Memory B cell (primary cell): Measurements from ENCODE around the gene MRPL58.
"Not testable (repeated sequence)": the region's sequence is repeated elsewhere in the genome, so short reads cannot be mapped to it uniquely, and the experiment has no call there.

Source experiments
- ATAC-seq: fragments of 150-1000 bp; cut with Tn5 transposase; 2 replicates; pipeline ENCODE4 v1.10.0; 2021; ENCODE audit warnings: low read depth, mild to moderate bottlenecking, moderate library complexity
- DNase-seq, 2 donors: peaks; one replicate each; pipeline ENCODE4 v3.0.0; 2022; ENCODE audit warnings: low spot score in 2 of 2
- H3K27ac Mint-ChIP-seq: one replicate; pipeline ENCODE4 v1.8.0; 2022; ENCODE audit warnings: mild to moderate bottlenecking, moderate library complexity, mixed read lengths
- H3K27me3 Mint-ChIP-seq: one replicate; pipeline ENCODE4 v1.8.0; 2022; ENCODE audit warnings: mixed read lengths
- H3K36me3 Mint-ChIP-seq: one replicate; pipeline ENCODE4 v1.8.0; 2022; ENCODE audit warnings: mild to moderate bottlenecking, mixed read lengths
- H3K4me1 Mint-ChIP-seq: one replicate; pipeline ENCODE4 v1.8.0; 2022; ENCODE audit warnings: mixed read lengths
- H3K4me3 Mint-ChIP-seq: one replicate; pipeline ENCODE4 v1.8.0; 2022; ENCODE audit warnings: mild to moderate bottlenecking, moderate library complexity, mixed read lengths
- H3K9me3 Mint-ChIP-seq: one replicate; pipeline ENCODE4 v1.8.0; 2022; ENCODE audit warnings: mixed read lengths

Gene MRPL58

GRCh38 chr17:75012346-75013091, at the start of gene MRPL58:
Gene MRPL58, plus strand, starts transcription at chr17:75012670. Its CDS starts 17 bp downstream, at chr17:75012687.
- Mint-ChIP-seq H3K36me3 (peaks cover 12% of the 10 kb centered on the region), H3K27me3 (peaks cover 4% of the 10 kb centered on the region), H3K4me1 (peaks cover 22% of the 10 kb centered on the region), H3K27ac (peak within 1 kb of the TSS; percentile 89), H3K4me3 (peak within 1 kb of the TSS; percentile 91), H3K9me3 (no peaks in the 10 kb centered on the region)
- DNase-seq: peak; percentile 76 to 78
- peak; percentile 96 for ATAC-seq

DNA sequence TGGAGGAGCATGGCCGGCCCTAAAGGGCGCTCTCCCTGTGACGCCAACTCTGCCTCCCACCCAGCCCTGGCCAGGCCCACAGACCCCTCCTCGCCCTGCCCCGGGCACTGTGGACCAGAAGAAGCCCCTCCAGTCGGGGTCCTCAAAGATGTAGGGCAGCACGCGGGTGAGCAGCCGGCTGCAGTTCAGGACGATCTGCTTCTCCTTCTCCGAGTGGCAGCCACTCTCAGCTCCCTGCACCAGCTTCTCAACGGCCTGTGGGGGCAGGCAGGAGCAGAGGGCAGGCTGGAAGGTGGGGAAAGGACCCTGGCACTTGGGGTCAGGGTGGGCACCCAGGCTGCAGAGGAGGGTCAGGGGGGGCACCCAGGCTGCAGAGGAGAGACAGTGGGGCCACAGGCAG, 48.8 kb upstream of the MRPL58 start:
- no peak overlapping the region for H3K4me3 Mint-ChIP-seq
- no peak for DNase-seq
- H3K4me1 Mint-ChIP-seq: peaks cover 11% of the 10 kb centered on the region
- no peaks in the 10 kb centered on the region for H3K9me3 Mint-ChIP-seq
- H3K36me3 Mint-ChIP-seq: no peaks in the 10 kb centered on the region
- H3K27ac Mint-ChIP-seq: no peak overlapping the region
- no peak for ATAC-seq
- H3K27me3 Mint-ChIP-seq: peaks cover 8% of the 10 kb centered on the region

GRCh38 chr17:74964246-74964761, 48.2 kb upstream of the MRPL58 start:
- no peak for ATAC-seq
- Mint-ChIP-seq H3K27ac (no peak overlapping the region), H3K4me3 (no peak overlapping the region), H3K27me3 (peaks cover 8% of the 10 kb centered on the region), H3K4me1 (peaks cover 11% of the 10 kb centered on the region), H3K36me3 (no peaks in the 10 kb centered on the region), H3K9me3 (no peaks in the 10 kb centered on the region)
- no peak for DNase-seq

GRCh38 chr17:74964988-74965622, 47.4 kb upstream of the MRPL58 start:
- DNase-seq: no peak
- Mint-ChIP-seq H3K4me3 (no peak overlapping the region), H3K9me3 (no peaks in the 10 kb centered on the region), H3K27me3 (peaks cover 6% of the 10 kb centered on the region), H3K36me3 (no peaks in the 10 kb centered on the region), H3K27ac (no peak overlapping the region), H3K4me1 (peaks cover 11% of the 10 kb centered on the region)
- no peak for ATAC-seq

GRCh38 chr17:74968361-74968780, 44.1 kb upstream of the MRPL58 start:
- DNase-seq (no peak), ATAC-seq (no peak)
- H3K36me3 Mint-ChIP-seq: no peaks in the 10 kb centered on the region
- H3K4me1 Mint-ChIP-seq: peaks cover 10% of the 10 kb centered on the region
- peaks cover 8% of the 10 kb centered on the region for H3K27me3 Mint-ChIP-seq
- H3K4me3 Mint-ChIP-seq: no peak overlapping the region
- no peaks in the 10 kb centered on the region for H3K9me3 Mint-ChIP-seq
- no peak overlapping the region for H3K27ac Mint-ChIP-seq

DNA sequence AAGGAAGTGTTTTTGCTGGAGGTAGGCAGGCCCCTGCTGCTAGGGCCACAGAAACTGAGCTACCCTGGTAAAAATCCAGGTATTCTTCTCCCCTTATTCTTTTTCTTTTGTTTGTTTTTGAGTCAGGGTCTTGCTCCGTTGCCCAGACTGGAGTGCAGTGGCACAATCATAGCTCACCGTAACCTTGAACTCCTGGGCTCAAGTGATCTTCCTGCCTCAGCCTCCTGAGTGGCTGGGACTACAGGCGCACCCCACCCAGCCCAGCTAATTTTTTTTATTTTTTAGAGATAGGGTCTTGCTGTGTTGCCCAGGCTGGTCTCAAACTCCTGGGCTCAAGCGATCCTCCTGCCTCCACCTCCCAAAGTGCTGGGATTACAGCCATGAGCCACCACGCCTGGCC, 43.0 kb upstream of the MRPL58 start:
- not testable (repeated sequence) for H3K36me3 Mint-ChIP-seq, DNase-seq, H3K4me3 Mint-ChIP-seq, ATAC-seq, H3K9me3 Mint-ChIP-seq, H3K4me1 Mint-ChIP-seq, H3K27ac Mint-ChIP-seq
- H3K27me3 Mint-ChIP-seq: peaks cover 10% of the 10 kb centered on the region

GRCh38 chr17:74970395-74970794, 42.1 kb upstream of the MRPL58 start:
- DNase-seq (no peak), ATAC-seq (no peak)
- Mint-ChIP-seq H3K36me3 (no peaks in the 10 kb centered on the region), H3K4me3 (no peak overlapping the region), H3K27ac (no peak overlapping the region), H3K9me3 (no peaks in the 10 kb centered on the region), H3K27me3 (peaks cover 8% of the 10 kb centered on the region), H3K4me1 (peaks cover 6% of the 10 kb centered on the region)

- no peak for ATAC-seq
- H3K4me1 Mint-ChIP-seq: peaks cover 6% of the 10 kb centered on the region
- no peaks in the 10 kb centered on the region for H3K9me3 Mint-ChIP-seq
- no peaks in the 10 kb centered on the region for H3K36me3 Mint-ChIP-seq
- no peak for DNase-seq
- H3K27ac Mint-ChIP-seq: no peak overlapping the region
- peak overlapping the region; percentile 70 for H3K4me3 Mint-ChIP-seq
- peaks cover 10% of the 10 kb centered on the region for H3K27me3 Mint-ChIP-seq
These were observed 41.2 kb upstream of the MRPL58 start for GRCh38 chr17:74971069-74971841.

DNA sequence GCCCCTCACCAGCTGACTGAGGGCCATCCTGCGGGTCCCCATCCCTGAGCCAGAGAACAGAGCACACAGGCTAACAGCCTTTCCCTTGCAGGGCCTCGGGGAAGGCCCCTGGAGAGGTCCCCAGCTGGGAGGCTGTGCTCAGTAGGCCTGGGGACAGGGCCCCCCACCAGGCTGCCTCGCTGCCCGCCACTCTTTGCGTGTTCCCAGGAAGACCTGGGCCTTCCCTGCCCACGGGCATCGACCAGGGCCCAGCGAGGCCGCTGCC, 40.7 kb upstream of the MRPL58 start:
- Mint-ChIP-seq H3K4me3 (peak overlapping the region; percentile 70), H3K4me1 (peaks cover 6% of the 10 kb centered on the region), H3K27ac (no peak overlapping the region), H3K9me3 (no peaks in the 10 kb centered on the region), H3K36me3 (no peaks in the 10 kb centered on the region), H3K27me3 (peaks cover 12% of the 10 kb centered on the region)
- DNase-seq: no peak
- no peak for ATAC-seq

- ATAC-seq (peak; percentile 83), DNase-seq (peak; percentile 61 to 72)
- Mint-ChIP-seq H3K4me3 (peak within 1 kb of the TSS; percentile 82), H3K4me1 (peaks cover 6% of the 10 kb centered on the region), H3K36me3 (no peaks in the 10 kb centered on the region), H3K9me3 (no peaks in the 10 kb centered on the region), H3K27ac (peak within 1 kb of the TSS; percentile 9), H3K27me3 (peaks cover 13% of the 10 kb centered on the region)
These were observed 40.1 kb upstream of the MRPL58 start, which contains the start of gene HID1 for GRCh38 chr17:74972107-74972972. Gene HID1, minus strand, starts transcription at chr17:74972759. Its CDS starts 103 bp downstream, at chr17:74972656.

DNA sequence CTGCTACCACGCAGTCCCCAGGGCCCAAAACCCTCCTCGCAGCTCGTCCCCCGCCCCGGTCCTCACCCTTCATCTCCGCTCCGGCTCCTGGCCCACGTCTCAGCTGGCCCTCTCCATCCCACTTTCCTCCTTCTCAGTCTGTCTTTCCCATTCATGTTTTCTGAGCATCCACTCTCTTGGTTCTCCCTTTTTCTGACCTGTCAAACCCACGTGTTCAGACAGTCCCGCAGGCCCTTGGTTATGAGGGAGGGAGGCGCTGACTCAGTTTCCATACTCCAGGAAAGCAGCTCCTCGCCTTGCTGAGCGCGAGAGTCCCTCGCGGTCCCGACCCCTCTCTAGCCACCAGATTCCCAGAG, 39.5 kb upstream of the MRPL58 start:
- H3K27me3 Mint-ChIP-seq: peaks cover 16% of the 10 kb centered on the region
- peaks cover 6% of the 10 kb centered on the region for H3K4me1 Mint-ChIP-seq
- peak overlapping the region; percentile 9 for H3K27ac Mint-ChIP-seq
- peak overlapping the region; percentile 82 for H3K4me3 Mint-ChIP-seq
- DNase-seq: no peak
- H3K36me3 Mint-ChIP-seq: no peaks in the 10 kb centered on the region
- ATAC-seq: no peak
- H3K9me3 Mint-ChIP-seq: no peaks in the 10 kb centered on the region

GRCh38 chr17:74975943-74976342, 36.5 kb upstream of the MRPL58 start:
- H3K9me3 Mint-ChIP-seq: no peaks in the 10 kb centered on the region
- ATAC-seq (no peak), DNase-seq (no peak)
- no peak overlapping the region for H3K27ac Mint-ChIP-seq
- H3K36me3 Mint-ChIP-seq: no peaks in the 10 kb centered on the region
- H3K4me3 Mint-ChIP-seq: no peak overlapping the region
- peaks cover 26% of the 10 kb centered on the region for H3K27me3 Mint-ChIP-seq
- H3K4me1 Mint-ChIP-seq: peaks cover 6% of the 10 kb centered on the region

- ATAC-seq: no peak
- Mint-ChIP-seq H3K4me3 (no peak overlapping the region), H3K4me1 (peaks cover 12% of the 10 kb centered on the region), H3K27me3 (peaks cover 26% of the 10 kb centered on the region), H3K36me3 (no peaks in the 10 kb centered on the region), H3K27ac (no peak overlapping the region), H3K9me3 (no peaks in the 10 kb centered on the region)
- no peak for DNase-seq
These were observed 34.7 kb upstream of the MRPL58 start for GRCh38 chr17:74977802-74978201.
